NOMO-1 treated with DMSO at 0.1 percent for 48 hours (cell line): ENCODE measurements around the gene RAB13.

ENCODE experiments used
- DNase-seq: peaks from one replicate; lab custom pipeline; 2025; ENCODE audit not compliant: unreplicated experiment; lab: John Stamatoyannopoulos, UW

The RAB13 gene

GRCh38 chr1:153934746-153935145 is 51.4 kb downstream of the RAB13 start:
- no peak for DNase-seq

DNA sequence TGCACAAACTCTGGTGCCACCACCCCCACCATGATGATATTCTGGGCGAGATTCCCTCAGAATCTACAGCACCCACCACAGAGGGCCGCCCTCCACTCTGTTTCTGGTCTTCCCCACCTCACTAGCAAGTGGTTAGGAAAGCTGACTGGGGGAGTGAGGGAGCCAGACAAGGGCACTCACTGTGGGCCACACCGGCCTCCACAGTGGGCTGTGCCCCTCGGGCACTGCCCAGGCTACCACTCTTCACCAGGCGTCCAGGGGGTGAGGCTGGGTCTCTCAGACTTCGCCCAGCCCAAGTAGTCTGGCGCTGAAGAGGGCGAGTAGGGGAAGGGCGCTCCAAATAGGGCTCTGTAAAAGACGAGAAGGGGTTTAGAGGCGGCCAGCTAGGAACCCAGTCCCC is 52.2 kb downstream of the RAB13 start:
- DNase-seq = no peak

DNA sequence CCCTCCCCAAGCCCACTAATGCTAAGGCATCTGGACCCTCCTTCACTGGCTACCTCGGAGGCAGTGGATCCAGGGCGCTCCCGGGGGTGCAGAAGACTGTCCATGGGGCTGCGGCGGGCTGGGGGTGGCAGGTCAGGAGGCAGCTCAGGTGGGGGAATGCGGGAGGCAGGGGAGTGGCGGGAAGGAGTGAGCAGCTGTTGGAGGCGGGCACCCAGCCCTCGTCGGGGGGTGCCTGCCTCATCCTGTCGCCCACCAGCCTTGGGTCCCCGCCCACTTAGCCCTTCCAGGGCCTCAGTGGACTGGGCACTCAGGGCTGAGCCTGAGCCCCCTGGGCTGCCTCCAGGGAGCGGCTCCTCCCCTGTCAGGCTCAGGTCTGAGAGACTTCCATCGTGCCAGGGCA is 52.7 kb downstream of the RAB13 start:
- no peak for DNase-seq

GRCh38 chr1:153932156-153933131 is 53.7 kb downstream of the RAB13 start:
- DNase-seq = no peak
